Endometrial microvascular endothelial cells (primary cell): ENCODE data around the gene AK9. TPM values are rescaled to one million over a fixed set of nuclear protein-coding genes. Genes with fewer than 3 reads are reported as not detected.

Source experiments
- in situ Hi-C: cut with HindIII; loops from 2 replicates; pipeline ENCODE4 v1.10.0; 2017; ENCODE audit warnings: low sequenced_read_pairs, low pct_unique_long_range_greater_than_20kb; ENCODE audit errors: inconsistent ontology term
- total RNA-seq: library from RNA; depleted of rRNA; stranded (reverse); fragments of >200 nt; gene quantifications from one replicate; pipeline ENCODE4 v1.2.3, GENCODE V29; 2015; ENCODE audit errors: inconsistent ontology term

AK9 gene
- total RNA-seq, 1 donor from 2014 or later: 2.9 TPM

DNA sequence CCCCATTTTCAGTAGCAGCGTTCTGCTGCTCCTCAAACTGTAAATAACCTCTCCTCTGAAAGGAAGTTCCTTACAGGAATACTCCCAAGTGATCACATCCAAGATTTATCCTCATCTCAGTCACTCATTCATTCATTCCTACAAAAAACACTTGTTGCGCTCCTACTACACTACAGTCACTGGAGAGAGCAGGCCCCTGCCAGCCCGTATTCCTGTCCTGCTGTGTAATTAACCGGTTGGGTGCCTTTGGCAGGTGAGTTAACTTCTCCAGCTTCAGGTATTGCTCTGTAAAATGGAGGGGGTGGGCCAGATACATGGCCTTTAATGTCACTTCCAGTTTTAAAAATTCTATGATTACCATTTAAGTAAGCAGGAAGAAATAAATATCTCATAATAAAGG is 192.9 kb downstream of the AK9 start:
- in situ Hi-C loops: no loop called here

DNA sequence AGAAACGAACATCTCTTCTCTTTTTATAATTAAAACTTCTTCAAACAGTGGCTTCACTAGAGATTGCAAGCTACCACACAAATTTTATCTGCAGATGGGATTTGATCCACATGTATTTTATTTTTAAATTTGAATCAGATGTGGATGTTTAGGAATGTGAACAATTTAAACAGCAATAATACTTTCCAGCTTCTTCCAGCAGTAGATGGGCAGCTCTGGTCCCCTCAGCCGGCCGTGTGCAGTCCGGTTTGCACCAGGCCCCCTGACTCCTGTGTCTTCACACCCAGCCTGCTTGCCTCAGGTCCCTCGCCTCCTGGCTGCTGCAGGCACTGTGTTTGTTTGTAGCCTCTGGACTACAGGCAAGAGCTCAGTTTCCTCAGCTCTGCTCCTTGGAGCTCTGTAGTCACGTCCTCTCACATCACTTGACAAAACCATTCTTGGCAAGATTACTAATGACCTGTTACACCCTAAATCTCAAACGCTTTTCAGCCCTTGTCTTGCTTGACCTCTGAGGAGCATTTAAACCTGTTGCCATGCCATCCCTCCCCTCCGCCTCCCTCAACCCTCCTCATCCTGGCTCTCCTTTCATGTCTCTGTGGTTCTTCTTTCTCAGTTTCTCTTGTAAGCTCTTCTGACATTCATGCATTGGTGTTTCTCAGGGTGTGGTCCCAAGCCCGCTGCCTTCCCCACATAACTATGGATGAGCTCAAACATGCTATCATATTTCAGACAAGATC is 194.8 kb downstream of the AK9 start:
- in situ Hi-C loops: no loop called here

DNA sequence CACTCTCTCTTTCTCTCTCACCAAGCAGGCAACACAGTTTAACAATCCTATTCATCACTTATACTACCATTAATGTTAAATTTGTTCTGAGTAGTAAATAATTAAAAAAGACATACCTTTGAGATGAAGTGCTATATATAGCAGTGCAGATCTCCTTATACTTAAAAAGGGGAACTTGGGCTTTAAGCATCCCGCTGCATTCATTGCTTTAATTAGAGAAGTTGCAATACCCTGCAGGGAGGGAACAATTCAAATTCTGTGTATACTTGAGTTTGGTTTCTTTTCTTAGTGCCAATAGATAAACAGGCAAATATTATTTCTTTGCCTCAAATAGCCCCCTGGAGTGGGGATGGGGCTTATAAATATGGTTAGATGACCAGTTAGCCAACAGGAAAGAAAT is 197.1 kb downstream of the AK9 start:
- in situ Hi-C loops: no loop called here

DNA sequence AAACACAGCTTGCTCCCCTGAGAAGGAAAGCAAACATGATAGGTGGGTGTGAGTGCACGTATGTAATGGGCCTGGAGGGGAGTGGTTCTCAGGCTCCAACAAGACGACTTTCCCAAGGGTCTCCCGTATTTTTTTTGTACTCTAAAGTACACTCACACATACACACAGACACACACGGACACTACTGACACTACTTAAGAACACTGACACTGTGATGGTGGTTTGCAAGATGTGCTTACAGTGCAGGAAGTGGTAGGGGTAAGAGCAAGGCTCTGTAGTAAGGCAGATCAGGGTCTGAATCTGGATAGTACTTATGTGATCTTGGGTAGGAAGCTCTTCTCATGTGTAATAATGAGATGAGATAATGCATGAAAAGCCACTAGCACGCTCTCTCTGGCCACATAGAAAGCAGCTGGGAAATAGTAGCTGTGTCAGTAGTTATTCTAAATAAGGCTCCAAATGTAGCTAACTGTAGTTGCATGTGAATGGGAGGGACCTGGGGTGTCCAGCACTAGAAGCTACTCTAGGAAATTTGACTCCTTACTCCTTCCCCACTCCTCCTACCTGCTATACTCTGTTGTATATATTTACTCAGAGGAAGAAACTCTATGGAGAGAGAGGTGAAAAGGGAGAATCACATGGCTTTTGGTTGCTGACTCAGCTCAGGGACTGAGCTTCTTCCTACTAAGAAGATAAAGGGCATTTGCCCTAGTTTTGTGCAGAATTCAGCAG is 199.6 kb downstream of the AK9 start:
- in situ Hi-C loops: no loop called here

DNA sequence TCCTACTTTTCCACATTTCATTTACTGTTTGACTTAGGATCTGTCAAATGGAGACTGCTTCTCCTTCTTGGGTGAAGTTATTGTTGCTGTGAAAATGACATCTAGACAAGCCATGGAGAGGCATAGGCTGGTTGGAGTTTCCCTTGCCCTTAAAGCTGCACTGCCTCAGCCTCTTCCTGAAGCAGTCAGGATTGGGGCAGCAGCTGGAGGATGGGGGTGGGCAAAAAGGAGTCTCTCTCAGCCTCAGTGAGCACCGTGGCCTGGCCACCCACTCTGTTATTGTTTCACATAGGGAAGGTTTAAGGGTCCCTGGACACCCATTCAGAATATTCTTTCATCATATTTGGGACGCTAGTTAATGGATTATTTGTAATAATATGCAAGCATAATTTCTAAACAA is 200.3 kb downstream of the AK9 start:
- in situ Hi-C loops: no loop called here

DNA sequence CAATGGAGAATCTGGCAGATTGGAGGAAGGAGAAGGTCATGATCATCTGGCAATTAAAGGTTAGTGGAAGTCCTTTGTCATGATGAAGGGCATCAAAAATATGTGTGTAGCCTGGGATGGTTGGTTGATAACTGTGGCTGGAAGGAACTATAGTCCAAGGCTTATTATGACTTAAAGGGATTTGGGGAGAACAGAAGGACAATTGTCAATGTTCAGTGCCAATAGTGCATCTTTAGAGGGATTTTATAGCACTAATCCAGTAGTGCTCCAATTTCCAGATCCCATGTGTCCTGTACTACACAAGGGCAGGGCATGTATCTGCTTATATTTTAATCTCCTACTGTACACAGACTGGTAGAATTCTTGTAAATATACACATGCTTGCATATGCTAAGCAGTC is 203.0 kb downstream of the AK9 start:
- in situ Hi-C loops: no loop called here

DNA sequence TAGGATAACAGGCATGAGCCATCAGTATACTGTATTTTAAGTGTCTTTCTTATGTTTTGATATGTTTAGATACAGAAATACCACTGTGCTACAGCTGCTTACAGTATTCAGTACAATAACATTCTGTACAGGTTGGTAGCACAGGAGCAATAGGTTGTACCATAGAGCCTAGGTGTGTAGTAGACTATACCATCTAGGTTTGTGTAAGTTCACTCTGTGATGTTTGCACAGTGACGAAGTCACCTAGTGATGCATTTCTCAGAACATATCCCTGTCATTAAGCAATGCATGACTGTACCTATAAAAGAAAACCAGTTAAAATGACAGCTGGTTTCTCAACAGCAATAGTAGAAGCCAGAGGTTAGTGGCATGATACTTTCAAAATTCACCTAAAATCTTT is 204.9 kb downstream of the AK9 start:
- in situ Hi-C loops: no loop called here

DNA sequence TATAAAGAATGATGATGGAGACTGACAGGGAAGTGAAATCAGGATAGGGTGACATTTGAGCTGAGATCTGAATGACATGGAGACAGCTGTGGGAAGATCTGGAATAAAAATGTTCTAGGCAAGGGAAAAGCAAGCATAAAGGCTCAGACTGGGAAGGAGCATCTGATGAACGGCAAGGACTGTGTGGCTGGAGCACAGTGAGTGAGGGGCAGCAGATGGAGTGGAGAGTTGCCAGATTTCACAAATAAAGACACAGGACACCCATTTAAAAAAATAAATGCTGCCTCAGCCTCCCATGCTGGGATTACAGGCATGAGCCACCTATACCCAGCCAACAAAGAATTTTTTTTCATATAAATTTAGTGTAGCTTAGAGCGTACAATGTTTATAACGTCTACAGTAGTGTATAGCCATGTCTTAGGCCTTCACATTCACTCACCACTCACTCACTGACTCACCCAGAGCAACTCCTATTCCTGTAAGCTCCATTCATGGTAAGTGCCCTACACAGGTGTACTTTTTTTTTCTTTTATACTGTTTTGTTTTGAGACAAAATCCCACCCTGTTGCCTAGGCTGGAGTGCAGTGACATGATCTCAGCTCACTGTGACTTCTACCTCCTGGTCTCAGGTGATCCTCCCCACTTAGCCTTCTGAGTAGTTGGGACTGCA is 205.6 kb downstream of the AK9 start:
- in situ Hi-C loops: no loop called here

DNA sequence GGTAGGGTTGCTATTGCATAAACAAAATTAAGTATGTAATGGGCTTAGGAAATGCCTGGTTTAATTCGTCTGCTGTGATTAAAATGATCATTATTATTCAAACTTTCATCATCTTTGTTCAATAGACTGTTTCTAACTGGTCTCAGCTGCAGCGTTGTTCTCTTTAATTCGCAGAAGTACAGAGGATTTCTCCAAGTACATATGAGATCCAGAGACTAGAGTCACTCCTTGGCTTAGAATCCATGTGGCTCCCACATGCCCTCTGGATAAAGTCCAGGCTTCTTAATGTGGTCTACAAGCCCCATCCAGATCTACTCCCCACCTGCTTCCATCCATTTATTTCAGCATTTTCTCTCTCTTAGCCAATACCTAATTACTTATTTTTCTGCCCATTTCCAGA is 206.9 kb downstream of the AK9 start:
- in situ Hi-C loops: no loop called here

DNA sequence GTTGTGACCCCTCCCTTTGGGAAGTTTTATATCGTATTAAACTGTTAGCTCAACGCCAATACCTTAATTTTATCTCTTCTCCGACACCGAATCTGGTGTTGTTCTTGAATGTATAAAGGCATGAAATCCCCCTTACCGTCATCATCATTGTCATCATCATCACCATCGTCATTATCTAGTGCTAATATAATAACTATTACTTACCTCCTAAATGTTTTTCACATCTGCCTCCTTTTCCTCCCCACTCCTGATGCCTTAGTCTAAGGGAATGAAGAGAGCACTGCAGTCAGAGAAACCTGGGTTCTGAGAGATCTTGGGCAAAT is 207.3 kb downstream of the AK9 start:
- in situ Hi-C loops: no loop called here

DNA sequence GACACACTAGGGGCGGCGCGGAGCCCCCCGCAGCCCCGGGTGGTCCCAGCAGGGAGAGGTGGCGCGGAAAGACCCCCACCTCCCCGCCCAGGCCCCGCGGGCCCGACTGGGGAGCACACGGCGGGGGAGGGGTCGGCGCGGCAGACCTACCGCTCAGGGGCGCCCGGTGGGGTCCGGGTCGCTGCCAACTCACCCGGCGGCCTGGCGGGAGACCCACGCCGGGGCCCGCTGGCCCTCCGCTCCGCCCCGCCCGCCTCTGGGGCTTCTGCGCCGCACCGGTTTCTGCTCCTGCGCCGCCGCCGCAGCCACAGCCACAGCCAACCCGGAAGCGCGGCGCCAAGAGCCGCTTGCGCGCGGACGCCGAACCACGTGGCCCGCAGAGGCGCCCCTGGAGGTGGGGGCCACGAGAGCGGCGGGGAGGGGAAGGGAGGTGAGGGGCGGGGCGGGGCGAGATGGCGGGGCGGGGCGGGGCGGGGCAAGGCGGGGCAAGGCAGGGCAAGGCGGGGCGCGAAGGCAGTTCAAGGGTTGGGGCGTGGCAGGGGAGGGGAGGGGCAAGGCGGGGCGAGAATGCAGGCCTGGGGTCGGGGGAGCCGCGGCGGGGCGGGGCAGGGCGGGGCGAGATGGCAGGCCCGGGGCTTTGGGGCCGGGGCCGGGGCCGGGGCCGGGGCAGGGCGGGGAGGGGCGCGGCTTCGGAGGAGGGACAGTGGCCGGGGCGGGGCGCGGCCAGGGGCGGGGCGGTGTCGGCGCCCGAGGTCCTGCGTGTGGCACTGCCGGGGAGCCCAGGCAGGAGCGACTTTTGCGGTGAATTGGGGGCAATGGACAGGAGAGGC is 207.9 kb downstream of the AK9 start, which contains the start of gene ZBTB24:
ZBTB24 (minus strand) TSS at position 315 of the 830 bp plus-strand sequence. CDS start 1,193 bp downstream, outside the sequence.
- in situ Hi-C loops: no loop called here

DNA sequence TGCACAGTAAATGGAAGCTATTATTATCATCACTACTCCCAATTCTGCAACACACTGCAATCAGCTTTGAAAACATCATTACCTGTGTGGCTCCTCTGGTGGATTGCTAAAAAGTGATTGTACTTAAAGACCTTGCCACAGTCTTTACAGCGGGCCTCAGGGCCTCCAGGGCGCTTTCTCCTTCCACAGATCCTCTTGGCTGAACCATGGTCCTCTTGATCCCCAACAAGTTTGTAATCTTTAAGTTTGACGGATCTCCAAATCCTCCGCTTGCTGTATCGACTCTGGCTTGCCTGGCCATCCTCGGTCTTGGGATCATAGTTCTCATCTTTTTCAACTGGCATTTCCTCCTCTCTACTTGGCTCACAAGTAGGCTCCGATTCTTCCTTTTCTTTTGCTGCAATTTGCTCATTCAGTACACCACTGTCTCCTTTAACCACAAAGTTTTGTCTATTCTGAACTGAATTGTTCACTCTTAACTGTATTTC is 210.0 kb downstream of the AK9 start:
- in situ Hi-C loops: no loop called here

DNA sequence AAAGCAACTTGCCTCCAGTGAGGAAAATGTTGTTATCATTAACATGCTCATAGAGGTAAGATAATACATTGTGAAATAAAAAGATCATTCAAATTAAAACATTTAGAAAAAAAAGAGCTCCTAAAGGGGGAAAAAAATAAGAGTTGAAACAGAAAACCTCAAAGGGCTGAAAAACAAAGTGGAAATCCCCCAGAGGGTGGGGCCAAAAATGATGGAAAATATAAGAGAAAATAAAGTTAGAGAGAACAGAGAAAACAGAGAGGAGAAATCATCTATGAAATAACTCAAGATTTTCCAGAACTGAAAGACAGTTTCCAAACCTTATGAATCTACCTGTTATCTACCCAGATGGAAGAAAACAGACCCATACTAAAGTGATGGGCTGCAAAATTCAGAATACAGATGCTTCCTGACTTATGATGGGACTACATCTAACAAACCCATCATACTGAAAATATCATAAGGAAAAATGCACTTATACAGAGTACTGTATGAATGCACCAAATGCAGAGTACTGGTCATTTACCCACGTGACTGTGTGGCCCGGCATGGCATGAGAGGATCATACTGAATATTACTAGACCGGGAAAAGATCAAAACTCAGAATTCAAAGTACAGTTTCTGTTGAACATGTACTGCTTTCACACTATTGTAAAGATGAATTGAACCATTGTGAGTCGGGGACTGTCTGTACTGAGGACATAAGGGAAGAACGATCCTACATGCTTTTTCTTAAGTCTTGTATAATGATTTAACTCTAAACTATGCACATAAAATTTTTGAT is 212.0 kb downstream of the AK9 start:
- in situ Hi-C loops: no loop called here

DNA sequence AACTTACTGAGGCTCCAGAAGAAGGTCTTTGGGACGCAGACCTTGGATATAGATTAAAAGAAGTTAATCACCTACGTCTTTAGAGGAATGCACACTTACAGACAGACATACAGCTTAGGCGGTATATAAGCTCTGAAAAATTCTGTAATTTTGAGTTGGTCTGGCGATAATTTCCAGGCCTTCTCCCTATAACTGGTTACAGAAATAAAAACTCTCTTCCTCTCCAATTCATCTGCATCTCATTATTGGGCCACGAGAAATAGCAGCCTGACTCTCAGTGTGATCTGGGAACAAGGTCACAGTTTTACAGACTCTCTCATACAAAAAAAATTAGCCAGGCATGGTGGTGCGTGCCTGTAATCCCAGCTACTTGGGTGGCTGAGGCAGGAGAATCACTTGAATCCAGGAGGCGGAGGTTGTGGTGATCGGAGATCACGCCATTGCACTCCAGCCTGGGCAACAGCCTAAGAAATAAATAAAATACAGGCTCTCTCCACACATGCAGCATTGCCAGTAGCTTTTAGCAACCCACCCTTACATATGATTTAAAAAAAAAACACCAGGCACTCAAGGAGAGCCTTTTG is 212.7 kb downstream of the AK9 start:
- in situ Hi-C loops: no loop called here

DNA sequence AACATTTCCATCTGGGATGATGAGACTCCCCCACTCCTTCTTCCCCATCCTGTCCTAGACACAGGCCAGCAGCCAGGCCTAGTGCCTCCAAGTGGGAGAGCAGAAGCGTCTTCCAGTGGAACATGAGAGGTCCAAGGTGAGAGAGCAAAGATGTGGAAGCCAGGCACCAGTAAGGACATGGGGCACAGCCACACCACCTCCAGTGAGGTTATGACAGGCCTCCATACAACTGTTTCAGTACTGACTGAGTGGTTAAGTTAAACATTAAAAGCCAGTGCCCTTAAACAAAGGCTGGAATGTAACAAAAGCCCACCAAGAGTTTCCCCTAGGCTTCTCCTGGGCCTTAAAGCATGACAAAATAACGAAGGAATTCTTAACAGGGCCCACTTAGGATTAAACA is 213.3 kb downstream of the AK9 start:
- in situ Hi-C loops: no loop called here

DNA sequence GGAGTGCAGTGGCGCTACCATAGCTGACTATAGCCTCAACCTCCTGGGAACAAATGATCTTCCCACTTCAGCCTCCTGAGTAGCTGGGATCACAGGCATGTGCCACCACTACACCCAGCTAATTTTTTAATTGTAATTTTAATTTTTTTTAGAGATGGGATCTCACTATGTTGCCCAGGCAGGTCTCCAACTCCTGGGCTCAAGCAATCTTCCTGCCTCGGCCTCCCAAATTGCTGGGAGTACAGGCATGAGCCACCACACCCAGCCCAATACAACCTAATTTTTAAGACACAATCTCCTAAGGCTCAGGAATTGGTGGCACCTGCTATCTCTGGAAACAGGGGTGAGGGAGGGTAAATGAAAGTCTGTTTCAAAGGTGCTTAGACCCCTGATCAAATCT is 213.8 kb downstream of the AK9 start:
- in situ Hi-C loops: no loop called here

DNA sequence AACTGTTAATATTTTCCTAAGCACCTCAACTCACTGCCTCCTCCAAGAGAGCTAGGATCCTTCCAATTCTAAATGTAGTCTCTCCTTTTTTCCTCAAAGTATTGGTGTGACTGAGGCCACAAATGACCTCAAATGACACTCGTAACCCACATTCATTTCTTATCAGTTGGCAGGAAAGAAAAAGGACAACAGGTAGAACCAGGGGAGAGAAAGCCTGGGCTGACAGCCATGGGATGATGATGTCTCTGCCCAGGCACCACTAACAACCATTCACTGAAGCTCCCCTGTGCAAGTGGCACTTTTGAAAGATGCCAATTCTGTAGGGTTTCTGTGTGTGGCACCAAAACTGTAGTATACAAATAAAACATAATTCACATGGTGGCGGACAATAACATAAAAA is 215.4 kb downstream of the AK9 start:
- in situ Hi-C loops: no loop called here

DNA sequence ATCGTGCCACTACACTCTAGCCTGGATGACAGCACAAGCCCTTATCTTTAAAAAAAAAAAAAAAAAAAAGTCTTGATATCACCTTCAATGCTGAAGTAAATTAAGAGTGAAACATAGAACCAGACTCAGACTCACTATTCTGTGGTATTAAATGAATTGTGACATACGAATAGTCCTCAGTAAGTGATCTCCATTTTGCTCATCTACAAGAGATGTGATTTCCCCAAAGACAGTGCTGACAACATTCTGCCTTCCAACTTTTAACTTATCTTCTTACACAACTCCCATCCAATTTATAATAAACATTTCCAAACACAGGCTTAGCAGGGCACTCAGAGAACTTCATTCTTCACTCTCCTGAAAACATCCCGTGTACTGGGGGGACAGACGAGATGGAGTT is 216.0 kb downstream of the AK9 start:
- in situ Hi-C loops: no loop called here
